PFSK-1 (cell line): ENCODE data around the gene H2BK1.

ENCODE experiments used
- POLR2AphosphoS5 ChIP-seq: IDR thresholded peaks from 2 replicates; pipeline ENCODE4 v1.6.1; 2012; ENCODE audit warnings: low read depth, mild to moderate bottlenecking, control low read depth, low read length, moderate library complexity
- SIN3A ChIP-seq: IDR thresholded peaks from 2 replicates; pipeline ENCODE4 v1.6.1; 2012; ENCODE audit warnings: mild to moderate bottlenecking, low read length, moderate library complexity, borderline replicate concordance; ENCODE audit not compliant: insufficient read depth
- TAF1 ChIP-seq: IDR thresholded peaks from 2 replicates; pipeline ENCODE4 v1.6.1; 2012; ENCODE audit warnings: low read length, control low read depth, borderline replicate concordance; ENCODE audit not compliant: insufficient read depth
- TF ChIP-seq, protein P1 (sequence below), 2 experiments: IDR thresholded peaks; 2 replicates each; pipeline versions ENCODE4 v1.6.1 to v1.8.0; 2011 to 2012; ENCODE audit warnings: low read depth in 2 of 2, low read length in 2 of 2, control low read depth in 1 of 2, inconsistent platforms in 1 of 2, mild to moderate bottlenecking in 1 of 2, moderate library complexity in 1 of 2; ENCODE audit not compliant: insufficient read depth in 1 of 2

DNA sequence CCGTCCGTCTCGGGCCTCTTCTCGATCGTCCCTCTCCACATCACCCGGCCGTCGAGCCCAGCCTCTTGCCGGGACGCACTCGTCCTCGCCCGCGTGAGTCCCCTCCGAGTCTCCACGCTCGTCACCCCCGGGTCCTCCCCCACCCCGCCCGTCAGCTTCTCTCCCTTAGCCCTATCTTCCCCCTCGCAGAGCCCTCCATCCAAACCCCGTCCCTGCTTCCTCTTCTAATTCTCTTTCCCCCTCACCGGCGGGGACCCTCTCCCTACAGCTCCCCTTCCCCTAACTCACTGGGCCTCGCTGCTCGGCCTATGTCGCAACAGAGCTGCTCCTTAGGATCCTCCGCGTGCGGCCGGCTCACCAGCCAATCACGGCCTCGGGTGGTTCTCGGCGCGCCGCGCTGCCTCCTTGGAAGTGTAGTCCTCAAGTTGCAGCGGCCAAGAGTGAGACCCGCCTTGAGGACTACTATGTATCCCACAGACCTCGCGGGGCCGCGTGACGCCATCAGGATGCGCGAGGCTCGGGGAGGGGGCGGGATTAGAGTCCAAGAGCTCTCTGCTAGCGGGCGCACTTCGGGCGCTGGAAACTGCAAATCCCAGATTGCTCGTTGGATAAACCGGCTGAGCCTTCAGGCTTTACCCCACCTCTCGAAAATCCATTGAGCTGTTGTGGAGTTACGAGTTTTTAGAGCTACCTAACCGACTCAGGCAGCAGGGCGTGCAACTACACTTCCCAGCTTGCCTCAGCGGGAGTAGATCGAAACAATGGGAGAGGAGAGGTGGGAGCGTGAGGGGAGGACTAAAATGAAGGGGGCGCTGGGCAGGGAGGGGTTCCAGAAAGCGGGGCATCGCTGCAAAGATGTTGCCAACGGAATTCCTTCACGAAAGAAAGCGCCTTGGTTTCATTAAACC is 16.8 kb upstream of the H2BK1 start, which contains the start of gene ABCF2:
- TF ChIP-seq POLR2AphosphoS5 = peak; percentile 70; the same call in 1 of the 2 replicates
- TF ChIP-seq, protein P1, sequence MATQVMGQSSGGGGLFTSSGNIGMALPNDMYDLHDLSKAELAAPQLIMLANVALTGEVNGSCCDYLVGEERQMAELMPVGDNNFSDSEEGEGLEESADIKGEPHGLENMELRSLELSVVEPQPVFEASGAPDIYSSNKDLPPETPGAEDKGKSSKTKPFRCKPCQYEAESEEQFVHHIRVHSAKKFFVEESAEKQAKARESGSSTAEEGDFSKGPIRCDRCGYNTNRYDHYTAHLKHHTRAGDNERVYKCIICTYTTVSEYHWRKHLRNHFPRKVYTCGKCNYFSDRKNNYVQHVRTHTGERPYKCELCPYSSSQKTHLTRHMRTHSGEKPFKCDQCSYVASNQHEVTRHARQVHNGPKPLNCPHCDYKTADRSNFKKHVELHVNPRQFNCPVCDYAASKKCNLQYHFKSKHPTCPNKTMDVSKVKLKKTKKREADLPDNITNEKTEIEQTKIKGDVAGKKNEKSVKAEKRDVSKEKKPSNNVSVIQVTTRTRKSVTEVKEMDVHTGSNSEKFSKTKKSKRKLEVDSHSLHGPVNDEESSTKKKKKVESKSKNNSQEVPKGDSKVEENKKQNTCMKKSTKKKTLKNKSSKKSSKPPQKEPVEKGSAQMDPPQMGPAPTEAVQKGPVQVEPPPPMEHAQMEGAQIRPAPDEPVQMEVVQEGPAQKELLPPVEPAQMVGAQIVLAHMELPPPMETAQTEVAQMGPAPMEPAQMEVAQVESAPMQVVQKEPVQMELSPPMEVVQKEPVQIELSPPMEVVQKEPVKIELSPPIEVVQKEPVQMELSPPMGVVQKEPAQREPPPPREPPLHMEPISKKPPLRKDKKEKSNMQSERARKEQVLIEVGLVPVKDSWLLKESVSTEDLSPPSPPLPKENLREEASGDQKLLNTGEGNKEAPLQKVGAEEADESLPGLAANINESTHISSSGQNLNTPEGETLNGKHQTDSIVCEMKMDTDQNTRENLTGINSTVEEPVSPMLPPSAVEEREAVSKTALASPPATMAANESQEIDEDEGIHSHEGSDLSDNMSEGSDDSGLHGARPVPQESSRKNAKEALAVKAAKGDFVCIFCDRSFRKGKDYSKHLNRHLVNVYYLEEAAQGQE (IDR thresholded peaks at IDR 0.05; ENCODE audit: insufficient read depth in 1 of 2, low read depth in 2 of 2, low read length in 2 of 2) = no peak
- peak; percentile 52; the same call in 1 of the 2 replicates for TF ChIP-seq TAF1
- TF ChIP-seq SIN3A = 0 out of 2 replicates have a peak, but pooled peaks have one; percentile 24
